Activated CD8-positive, alpha-beta T cell treated with anti-CD3 and anti-CD28 coated beads for 36 hours (primary cell): ENCODE results near the gene TOM1L2. TPM values are rescaled to one million over a fixed set of nuclear protein-coding genes. Genes with fewer than 3 reads are reported as not detected.

Experiments used
- ATAC-seq: fragments of 200-7000 bp; cut with Tn5 transposase; one replicate; pipeline ENCODE4 v1.10.0; 2021; ENCODE audit warnings: mild to moderate bottlenecking, moderate library complexity
- CTCF ChIA-PET: fragments of 350-600 bp; sonication (Branson Sonifier 250); formaldehyde crosslinking; loops from one replicate; lab custom pipeline; 2021; ENCODE audit warnings: antibody characterized with exemption; lab: Charles Lee
- POLR2A ChIA-PET: fragments of 350-600 bp; sonication (Branson Sonifier 250); formaldehyde crosslinking; loops from one replicate; lab custom pipeline; 2021; ENCODE audit warnings: antibody characterized with exemption; lab: Charles Lee
- DNase-seq: peaks from one replicate; pipeline ENCODE4 v3.0.0-alpha.2; 2020
- H3K27ac Mint-ChIP-seq: one replicate; pipeline ENCODE4 v1.8.0; 2021; ENCODE audit warnings: mild to moderate bottlenecking, mixed read lengths
- H3K27me3 Mint-ChIP-seq: one replicate; pipeline ENCODE4 v1.8.0; 2021; ENCODE audit warnings: mixed read lengths
- H3K36me3 Mint-ChIP-seq: one replicate; pipeline ENCODE4 v1.8.0; 2021; ENCODE audit warnings: low read depth, mixed read lengths
- H3K4me1 Mint-ChIP-seq: one replicate; pipeline ENCODE4 v1.8.0; 2021; ENCODE audit warnings: low read depth, mixed read lengths
- H3K4me3 Mint-ChIP-seq: one replicate; pipeline ENCODE4 v1.8.0; 2021; ENCODE audit warnings: mild to moderate bottlenecking, moderate library complexity, mixed read lengths
- H3K9me3 Mint-ChIP-seq: one replicate; pipeline ENCODE4 v1.8.0; 2021; ENCODE audit warnings: mixed read lengths
- intact Hi-C: fragments of 100-400 bp; cut with micrococcal nuclease; formaldehyde crosslinking; loops from one replicate; pipeline ENCODE4 v1.10.0; 2022
- total RNA-seq, 2 experiments: library from RNA; stranded (reverse); gene quantifications; one replicate each; pipeline ENCODE4 v1.2.3, GENCODE V29; 2021
- TF ChIP-seq, protein P1 (sequence below): fragments of 200-600 bp; IDR thresholded peaks from one replicate; pipeline ENCODE4 v1.8.0; 2022; ENCODE audit warnings: antibody characterized with exemption, mild to moderate bottlenecking

Gene TOM1L2
- total RNA-seq, 2 experiments from 2014 or later, result 10.3 to 10.8 TPM

DNA sequence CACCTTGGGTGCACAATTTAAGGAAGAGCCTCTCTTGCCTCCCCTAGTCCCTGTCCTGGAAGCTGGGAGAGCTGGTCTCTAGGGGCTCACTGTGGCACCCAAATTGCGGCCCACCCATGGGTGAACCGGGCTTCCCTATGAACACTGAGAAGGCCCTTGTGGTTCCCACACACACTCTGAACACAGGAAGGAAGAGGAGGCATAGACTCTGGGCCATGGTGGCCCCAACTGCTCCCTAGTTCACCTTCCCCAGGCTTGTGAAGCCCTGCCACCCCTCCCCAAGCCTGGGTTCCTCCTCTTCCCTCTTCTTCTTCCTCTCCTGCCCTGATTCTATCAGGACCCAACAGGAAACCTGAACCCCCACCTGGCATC is 145.9 kb downstream of the TOM1L2 start:
- Mint-ChIP-seq H3K36me3 (peaks cover 49% of the 10 kb centered on the region), H3K4me1 (peaks cover 87% of the 10 kb centered on the region), H3K9me3 (no peaks in the 10 kb centered on the region), H3K27me3 (no peaks in the 10 kb centered on the region), H3K27ac (peak overlapping the region; percentile 95), H3K4me3 (peak overlapping the region; percentile 31)
- DNase-seq (no peak), ATAC-seq (no peak)
- CTCF ChIA-PET, result interaction anchor here (0.8 to 4.0 kb wide), 6 partner anchors 10 to 207 kb away, joined by 3 to 15 read pairs (median 4); partner anchors contain the start of gene SREBF1
- POLR2A ChIA-PET, result interaction anchor here (0.7 to 22.2 kb wide), 5 partner anchors 7 to 120 kb away, joined by 3 to 617 read pairs (median 3); partner anchors contain the start of gene SREBF1
- intact Hi-C loops, result no loop called here
- TF ChIP-seq, protein P1, sequence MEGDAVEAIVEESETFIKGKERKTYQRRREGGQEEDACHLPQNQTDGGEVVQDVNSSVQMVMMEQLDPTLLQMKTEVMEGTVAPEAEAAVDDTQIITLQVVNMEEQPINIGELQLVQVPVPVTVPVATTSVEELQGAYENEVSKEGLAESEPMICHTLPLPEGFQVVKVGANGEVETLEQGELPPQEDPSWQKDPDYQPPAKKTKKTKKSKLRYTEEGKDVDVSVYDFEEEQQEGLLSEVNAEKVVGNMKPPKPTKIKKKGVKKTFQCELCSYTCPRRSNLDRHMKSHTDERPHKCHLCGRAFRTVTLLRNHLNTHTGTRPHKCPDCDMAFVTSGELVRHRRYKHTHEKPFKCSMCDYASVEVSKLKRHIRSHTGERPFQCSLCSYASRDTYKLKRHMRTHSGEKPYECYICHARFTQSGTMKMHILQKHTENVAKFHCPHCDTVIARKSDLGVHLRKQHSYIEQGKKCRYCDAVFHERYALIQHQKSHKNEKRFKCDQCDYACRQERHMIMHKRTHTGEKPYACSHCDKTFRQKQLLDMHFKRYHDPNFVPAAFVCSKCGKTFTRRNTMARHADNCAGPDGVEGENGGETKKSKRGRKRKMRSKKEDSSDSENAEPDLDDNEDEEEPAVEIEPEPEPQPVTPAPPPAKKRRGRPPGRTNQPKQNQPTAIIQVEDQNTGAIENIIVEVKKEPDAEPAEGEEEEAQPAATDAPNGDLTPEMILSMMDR, result no peak

DNA sequence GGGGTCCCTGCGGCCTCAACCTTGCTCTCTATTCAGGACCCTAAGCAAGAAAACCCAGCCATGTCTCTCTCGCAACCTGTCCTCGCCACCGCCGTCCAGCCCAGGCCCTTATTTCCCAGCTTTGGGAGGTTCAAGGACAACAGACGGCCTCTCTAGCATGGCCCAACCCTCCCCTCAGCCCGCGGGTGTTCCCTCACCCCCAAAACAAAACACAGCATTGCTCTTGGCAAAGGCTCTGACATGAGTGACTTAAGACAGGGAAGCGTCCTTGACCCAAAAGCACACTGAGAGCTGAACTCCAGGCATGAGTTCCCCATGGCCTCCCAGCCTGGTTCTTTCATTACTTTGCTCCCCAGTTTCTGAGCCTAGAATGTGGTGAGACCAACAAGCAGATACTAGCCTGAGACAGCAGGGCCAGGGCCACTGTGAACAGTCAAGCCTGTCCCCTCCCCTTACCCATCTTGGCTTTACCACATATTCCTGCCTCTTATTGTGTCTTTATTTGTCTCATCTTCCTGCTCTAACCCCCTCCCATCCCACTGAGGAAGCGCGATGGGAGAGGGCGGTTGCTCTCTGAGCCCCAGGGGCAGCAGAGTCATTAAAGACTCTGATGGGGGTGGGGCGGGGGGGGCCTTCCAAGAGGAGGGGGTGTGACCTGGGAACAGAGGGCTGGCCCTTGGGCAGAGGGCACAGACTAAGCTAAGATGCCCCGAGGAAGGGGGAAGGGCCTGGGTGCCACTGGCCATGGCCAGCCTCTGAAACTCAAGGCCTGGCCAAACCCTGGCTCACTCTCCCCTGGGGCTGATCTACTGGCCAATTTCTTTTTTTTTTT is 147.2 kb downstream of the TOM1L2 start:
- no peak for ATAC-seq
- Mint-ChIP-seq H3K4me3 (peak overlapping the region; percentile 75), H3K9me3 (no peaks in the 10 kb centered on the region), H3K27me3 (no peaks in the 10 kb centered on the region), H3K4me1 (peaks cover 89% of the 10 kb centered on the region), H3K27ac (peak overlapping the region; percentile 97), H3K36me3 (peaks cover 51% of the 10 kb centered on the region)
- intact Hi-C loops, result no loop called here
- ChIA-PET CTCF (interaction anchor here (1.1 to 4.0 kb wide), 5 partner anchors 12 to 208 kb away, joined by 3 to 15 read pairs (median 4); partner anchors contain the start of gene SREBF1), POLR2A (interaction anchor here (0.6 to 22.2 kb wide), 6 partner anchors 8 to 77 kb away, joined by 3 to 617 read pairs (median 7); partner anchors contain the start of gene SREBF1)
- DNase-seq, result no peak
- TF ChIP-seq, protein P1, result no peak

DNA sequence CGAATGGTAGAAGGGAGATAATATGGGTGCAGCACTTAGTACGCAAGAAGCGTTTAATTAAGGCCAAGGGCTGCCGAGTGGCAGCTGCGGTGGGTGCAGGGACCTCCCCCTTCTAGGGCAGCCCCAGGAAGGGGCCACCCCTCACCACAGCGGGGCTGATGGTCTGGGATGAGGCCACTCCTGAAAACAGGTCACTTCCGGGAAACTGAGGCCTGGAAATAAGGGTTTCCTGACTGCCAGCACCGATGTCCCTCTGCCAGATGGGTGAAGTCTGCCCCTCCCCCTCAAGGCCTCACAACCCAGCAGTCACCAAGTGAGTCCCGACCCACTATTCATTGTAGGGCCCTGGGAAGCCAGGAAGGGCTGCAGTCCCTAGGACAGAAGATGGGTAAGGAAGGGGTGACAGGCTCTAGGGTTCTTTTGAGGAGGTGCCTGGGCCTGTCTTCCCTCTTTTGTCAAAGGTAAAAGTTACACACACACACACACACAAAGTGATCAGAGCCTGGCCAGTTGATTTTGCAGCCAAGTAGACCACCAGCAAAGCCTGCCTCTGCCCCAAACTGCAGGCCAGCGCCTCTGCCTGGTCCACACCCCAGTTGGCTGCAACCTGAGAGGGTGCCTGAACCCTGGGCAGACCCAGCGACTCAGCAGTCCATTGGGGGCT is 147.9 kb downstream of the TOM1L2 start:
- H3K27ac Mint-ChIP-seq, result peak overlapping the region; percentile 97
- CTCF ChIA-PET, result interaction anchor here (1.1 kb wide), 1 partner anchor 95 kb away, joined by 3 read pairs; no protein-coding TSS in a partner anchor
- peak; percentile 51 for ATAC-seq

DNA sequence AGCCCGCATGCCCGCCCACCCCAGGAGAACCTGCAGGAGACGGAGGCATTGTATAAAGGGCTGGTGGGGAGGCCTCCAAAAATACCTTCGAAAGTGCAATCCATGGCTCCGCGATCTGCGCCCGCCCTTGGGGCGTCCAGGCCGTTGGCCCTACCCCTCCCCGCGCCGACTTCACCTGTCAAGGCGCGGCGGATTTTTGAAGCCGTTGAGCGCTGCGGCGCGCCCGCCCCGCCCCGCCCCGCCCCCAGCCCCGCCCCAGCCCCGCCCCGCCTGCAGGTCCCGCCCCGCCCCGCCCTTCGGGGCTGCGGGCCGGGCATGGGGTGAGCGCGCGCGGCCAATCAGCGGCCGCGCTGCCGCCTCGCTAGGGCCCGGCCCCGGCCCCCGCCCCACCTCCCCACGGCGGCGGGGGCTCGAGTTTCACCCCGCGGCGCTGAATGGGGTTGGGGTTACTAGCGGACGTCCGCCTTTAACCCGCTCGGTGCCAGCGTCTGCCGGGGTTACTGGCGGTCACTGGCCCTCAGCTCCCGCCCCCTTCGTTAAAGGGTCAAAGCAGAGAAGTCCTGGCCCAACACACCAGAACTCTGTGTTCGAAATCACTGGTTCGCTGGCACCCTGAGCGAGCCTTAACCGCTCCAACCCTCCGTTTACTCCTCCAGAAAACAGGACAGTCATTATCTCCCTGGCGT is 148.6 kb downstream of the TOM1L2 start:
- H3K27me3 Mint-ChIP-seq, result no peaks in the 10 kb centered on the region
- intact Hi-C loops, result no loop called here
- peak overlapping the region; percentile 75 for H3K4me3 Mint-ChIP-seq

More for the DNA sequence above, 147.9 kb downstream of the TOM1L2 start:
- H3K9me3 Mint-ChIP-seq, result no peaks in the 10 kb centered on the region
- peak overlapping the region; percentile 75 for H3K4me3 Mint-ChIP-seq
- intact Hi-C loops, result no loop called here
- no peaks in the 10 kb centered on the region for H3K27me3 Mint-ChIP-seq
- peak; percentile 71 for DNase-seq
- peaks cover 91% of the 10 kb centered on the region for H3K4me1 Mint-ChIP-seq
- H3K36me3 Mint-ChIP-seq, result peaks cover 52% of the 10 kb centered on the region
- POLR2A ChIA-PET, result interaction anchor here (0.8 to 22.2 kb wide), 5 partner anchors 9 to 38 kb away, joined by 3 to 617 read pairs (median 7); partner anchors contain the start of gene SREBF1
- TF ChIP-seq, protein P1, result no peak

More for the DNA sequence above, 148.6 kb downstream of the TOM1L2 start:
- Mint-ChIP-seq H3K36me3 (peaks cover 57% of the 10 kb centered on the region), H3K4me1 (peaks cover 95% of the 10 kb centered on the region), H3K27ac (peak overlapping the region; percentile 97), H3K9me3 (no peaks in the 10 kb centered on the region)
- DNase-seq, result peak; percentile 86
- ChIA-PET POLR2A (interaction anchor here (1.7 to 22.2 kb wide), 4 partner anchors 8 to 26 kb away, joined by 7 to 617 read pairs (median 140); partner anchors contain the start of gene SREBF1), CTCF (no interaction called here)
- TF ChIP-seq, protein P1, result no peak
- ATAC-seq, result peak; percentile 77
